Breast epithelium (tissue), 3 donors: ENCODE measurements around the gene LTBP2.

Source experiments
- CTCF ChIP-seq, 3 donors: fragments of 450-650 bp; IDR thresholded peaks; one replicate each; pipeline ENCODE4 v1.5.1; 2016 to 2017; ENCODE audit warnings: antibody characterized with exemption in 3 of 3, mild to moderate bottlenecking in 3 of 3, moderate library complexity in 3 of 3
- POLR2A ChIP-seq: fragments of 450-650 bp; IDR thresholded peaks from one replicate; pipeline ENCODE4 v1.6.1; 2016; ENCODE audit warnings: antibody characterized with exemption, mild to moderate bottlenecking, moderate library complexity
- POLR2AphosphoS5 ChIP-seq, 3 donors: sonication (generic); formaldehyde crosslinking; IDR thresholded peaks; one replicate each; pipeline ENCODE4 v1.6.1; 2017; ENCODE audit warnings: antibody characterized with exemption in 3 of 3

- TF ChIP-seq CTCF (IDR thresholded peaks at IDR 0.05) (no peak), POLR2A (no peak), POLR2AphosphoS5 (IDR thresholded peaks at IDR 0.05) (no peak)
Measured at GRCh38 chr14:74472601-74473000, 139.4 kb downstream of the LTBP2 start.
